RWPE1 (cell line): ENCODE results near the gene RAB28.
A peak's percentile ranks its signal among the peaks of the same experiment; 100 is the strongest.

Experiments used
- CTCF ChIA-PET: fragments of 350-600 bp; sonication (Branson Sonifier 250); formaldehyde crosslinking; extraction: SDS; loops from one replicate; lab custom pipeline; 2021; lab: Yijun Ruan, JAX
- POLR2A ChIA-PET: fragments of 400-600 bp; formaldehyde crosslinking; extraction: SDS; loops from one replicate; lab custom pipeline; 2020; ENCODE audit warnings: antibody characterized with exemption; ENCODE audit not compliant: low non-redundant PET; lab: Yijun Ruan, JAX
- DNase-seq: peaks from one replicate; pipeline ENCODE4 v3.0.0; 2012; ENCODE audit warnings: low spot score
- H3K27ac ChIP-seq: fragments of 450-650 bp; 2 replicates; pipeline ENCODE4 v1.5.1; 2017
- TF ChIP-seq, protein P1 (sequence below): fragments of 450-650 bp; conservative IDR thresholded peaks from 2 replicates; pipeline ENCODE4 v1.5.1; 2017; ENCODE audit warnings: low read depth, mild to moderate bottlenecking

Gene RAB28

DNA sequence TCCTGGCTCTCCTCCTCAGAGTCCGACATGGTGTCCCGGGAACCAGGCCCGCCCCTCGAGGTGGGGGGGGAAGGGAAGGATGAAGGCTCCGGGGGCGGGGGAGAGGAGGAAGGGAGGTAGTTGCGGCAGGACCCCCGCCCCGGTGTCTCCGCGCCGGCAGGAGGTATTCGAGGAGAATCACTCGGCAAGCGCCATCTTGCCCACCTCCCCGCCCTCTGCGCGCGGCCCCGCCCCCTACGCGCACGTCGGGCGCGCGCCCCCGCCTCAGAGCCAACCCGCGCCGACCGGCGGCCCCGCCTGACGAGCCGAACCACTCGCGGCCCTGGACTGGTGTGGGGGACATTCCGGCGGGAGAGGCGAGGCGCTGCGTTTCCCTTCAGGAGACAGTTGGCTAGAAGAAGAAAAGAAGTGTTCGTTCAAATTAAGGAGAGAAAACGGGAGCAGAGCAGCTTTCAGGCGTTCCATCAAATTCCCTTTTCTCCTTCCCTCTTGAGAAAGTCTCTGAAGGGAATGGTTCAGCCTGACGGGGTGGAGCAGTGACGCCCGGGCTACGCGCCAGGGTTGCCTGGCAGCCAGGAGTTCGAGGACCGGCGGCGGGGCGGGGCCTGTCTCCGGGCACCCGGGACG, at the start of gene RAB28:
RAB28 (minus strand) TSS at position 219 of the 627 bp plus-strand sequence.
- POLR2A ChIA-PET, result no interaction called here
- CTCF ChIA-PET, result no interaction called here
- TF ChIP-seq, protein P1, sequence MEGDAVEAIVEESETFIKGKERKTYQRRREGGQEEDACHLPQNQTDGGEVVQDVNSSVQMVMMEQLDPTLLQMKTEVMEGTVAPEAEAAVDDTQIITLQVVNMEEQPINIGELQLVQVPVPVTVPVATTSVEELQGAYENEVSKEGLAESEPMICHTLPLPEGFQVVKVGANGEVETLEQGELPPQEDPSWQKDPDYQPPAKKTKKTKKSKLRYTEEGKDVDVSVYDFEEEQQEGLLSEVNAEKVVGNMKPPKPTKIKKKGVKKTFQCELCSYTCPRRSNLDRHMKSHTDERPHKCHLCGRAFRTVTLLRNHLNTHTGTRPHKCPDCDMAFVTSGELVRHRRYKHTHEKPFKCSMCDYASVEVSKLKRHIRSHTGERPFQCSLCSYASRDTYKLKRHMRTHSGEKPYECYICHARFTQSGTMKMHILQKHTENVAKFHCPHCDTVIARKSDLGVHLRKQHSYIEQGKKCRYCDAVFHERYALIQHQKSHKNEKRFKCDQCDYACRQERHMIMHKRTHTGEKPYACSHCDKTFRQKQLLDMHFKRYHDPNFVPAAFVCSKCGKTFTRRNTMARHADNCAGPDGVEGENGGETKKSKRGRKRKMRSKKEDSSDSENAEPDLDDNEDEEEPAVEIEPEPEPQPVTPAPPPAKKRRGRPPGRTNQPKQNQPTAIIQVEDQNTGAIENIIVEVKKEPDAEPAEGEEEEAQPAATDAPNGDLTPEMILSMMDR, result no peak
- H3K27ac ChIP-seq, result peak within 1 kb of the TSS; percentile 88
- peak; percentile 78 for DNase-seq

DNA sequence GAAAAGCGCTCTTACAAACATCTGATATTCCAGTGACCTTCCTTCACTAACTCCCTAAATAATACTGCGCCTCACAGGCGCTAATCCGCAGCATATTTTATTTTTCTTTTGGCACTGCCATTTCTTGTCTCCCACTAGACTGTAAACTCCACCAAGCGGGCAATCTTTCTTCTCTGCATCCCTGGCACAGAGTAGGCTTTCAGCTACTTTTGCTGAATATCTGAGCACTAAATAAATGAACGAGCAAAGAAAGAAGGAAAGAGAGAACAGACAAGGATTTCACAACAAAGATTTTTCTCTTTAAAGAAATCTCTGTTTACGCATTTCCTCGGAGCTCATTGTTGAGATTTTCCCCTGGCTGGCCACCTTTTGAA, 47.5 kb upstream of the RAB28 start:
- TF ChIP-seq, protein P1, result no peak
- no peak for DNase-seq
- POLR2A ChIA-PET, result no interaction called here
- CTCF ChIA-PET, result no interaction called here
- no peak overlapping the region for H3K27ac ChIP-seq

DNA sequence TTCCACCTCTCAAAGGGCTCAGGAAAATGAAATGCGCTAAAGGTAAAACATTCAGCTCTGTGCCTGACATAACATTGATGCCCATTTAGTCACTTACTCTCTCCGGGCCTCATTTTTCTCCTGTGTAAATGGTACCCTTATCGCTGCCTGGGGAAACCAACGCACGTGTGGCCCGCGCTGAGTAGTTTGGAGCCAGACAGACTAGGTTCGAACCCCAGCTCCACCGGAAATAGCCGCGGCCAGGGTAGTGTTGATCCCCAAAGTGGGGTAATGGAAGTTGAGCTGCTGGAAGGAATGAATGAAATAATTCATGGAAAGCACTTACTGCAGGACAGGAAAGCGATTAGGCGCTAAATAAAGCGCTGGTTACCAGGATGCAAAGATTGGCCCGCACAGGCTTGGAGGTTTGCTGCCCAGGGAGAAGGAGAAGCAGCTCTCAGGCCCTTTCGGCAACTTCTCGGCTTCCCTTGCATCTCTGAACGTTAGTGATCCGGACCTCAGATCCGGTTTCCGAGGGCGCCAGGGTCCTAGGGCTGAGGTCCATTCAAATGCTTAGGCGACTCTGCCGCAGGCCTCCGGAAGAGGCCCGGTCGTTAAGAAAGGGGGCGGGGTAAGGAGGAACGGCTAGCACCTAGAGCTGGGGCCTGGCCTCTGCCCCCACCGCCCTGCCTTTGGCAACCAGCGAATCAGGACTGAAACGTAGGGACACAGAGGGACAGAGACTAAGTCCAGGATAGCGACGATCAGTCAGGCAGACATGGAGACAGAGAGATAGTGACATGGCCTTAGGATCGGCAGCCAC, 46.9 kb upstream of the RAB28 start:
- TF ChIP-seq, protein P1, result no peak
- no peak for DNase-seq
- H3K27ac ChIP-seq, result no peak overlapping the region
- ChIA-PET POLR2A (no interaction called here), CTCF (no interaction called here)

DNA sequence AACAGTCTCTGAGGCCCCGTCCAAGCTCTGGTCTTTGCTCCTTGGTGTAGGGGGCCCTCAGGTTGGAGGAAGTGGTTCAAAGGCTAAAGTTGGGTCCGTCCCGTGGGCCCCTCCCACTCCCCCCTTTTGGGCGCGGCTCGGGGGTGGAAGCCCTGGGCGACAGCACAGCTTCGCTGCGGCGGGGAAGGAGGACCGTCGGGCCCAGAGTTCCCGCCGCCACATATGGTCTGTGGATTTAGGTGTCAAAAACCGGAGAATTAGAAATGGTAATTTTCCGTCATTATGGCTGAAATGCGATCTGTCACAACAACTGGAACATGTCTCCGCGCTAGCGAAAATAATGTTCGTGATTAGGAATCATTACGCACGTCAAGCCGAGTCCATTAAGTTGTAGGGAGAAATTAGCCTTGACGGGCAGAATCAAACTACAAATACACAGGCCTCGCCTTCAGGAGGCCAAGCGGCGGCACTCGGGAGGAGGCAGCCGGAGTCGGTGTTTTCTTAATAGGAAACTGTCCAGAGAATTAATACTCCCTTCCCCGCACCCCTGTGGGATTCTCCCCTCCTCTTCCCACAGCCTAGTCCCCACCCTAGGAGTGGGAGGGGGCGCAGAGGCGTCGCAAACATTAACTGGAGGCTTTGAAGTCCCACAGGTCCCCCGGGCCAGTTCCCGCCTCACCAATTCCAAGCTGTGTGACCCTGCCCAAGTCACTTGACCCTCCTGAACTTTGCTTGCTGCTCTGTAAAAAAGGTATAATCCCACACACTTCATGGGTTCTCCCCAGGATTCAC, 45.2 kb upstream of the RAB28 start:
- no peak overlapping the region for H3K27ac ChIP-seq
- TF ChIP-seq, protein P1, result no peak
- ChIA-PET CTCF (no interaction called here), POLR2A (no interaction called here)
- no peak for DNase-seq

DNA sequence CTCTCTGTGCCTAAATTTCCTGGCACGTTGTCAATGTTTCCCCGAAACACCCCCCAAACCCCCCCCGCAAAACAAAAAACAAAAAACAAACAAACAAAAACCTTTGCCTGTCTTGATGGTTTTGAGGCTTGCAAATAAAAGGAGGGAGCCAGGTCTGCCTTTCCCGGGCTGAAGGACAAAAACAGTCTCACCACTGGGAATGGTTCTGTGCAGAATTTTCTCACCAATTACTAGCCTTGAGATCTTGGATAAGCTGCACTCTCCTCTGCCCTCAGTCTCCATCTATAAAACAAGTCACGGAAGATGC, 44.6 kb upstream of the RAB28 start:
- CTCF ChIA-PET, result no interaction called here
- H3K27ac ChIP-seq, result no peak overlapping the region
- TF ChIP-seq, protein P1, result no peak
- no peak for DNase-seq
- POLR2A ChIA-PET, result no interaction called here

DNA sequence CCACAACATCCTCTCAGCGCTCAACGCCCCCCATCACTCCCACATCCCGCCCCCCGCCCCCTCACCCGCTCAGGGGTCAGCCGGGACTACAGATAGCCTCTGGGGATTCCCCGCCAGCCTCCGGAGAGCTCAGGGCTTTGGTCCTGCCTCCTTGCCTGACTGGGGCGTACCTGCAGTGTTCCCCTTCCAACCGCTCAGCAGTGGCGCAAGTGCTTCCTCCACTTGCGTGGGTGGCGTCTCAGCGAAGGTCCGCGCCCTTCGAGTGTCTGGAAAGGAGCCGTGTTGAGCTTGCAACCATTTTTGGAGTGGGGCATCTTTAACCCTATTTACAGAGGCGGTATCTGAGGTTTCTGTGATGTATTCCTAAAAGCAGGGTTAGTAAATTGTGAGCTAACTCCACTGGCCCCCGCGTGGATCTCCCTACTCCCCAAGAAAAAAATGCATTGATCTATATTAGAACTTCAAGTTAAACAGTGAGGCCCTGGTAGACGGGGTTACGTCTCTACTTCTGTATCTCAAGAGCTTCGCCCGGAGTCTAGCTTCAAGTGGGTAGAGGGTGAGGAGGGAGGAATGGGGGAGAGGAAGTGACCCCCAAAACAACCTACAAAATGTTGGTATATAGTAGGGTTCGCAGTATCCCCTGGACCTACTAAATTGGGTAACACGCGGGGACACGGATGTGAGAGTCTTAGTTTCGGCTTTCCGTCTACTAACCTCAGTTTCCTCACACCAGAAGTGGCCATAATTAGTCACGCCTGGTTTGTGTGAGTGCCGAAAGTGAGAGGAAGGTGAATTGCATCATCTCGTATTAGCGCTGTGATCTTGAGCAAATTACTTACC, 44.1 kb upstream of the RAB28 start:
- TF ChIP-seq, protein P1, result no peak
- no peak for DNase-seq
- POLR2A ChIA-PET, result no interaction called here
- CTCF ChIA-PET, result interaction anchor here (0.6 to 0.7 kb wide), 2 partner anchors 58 to 639 kb away, joined by 3 read pairs; no protein-coding TSS in a partner anchor
- no peak overlapping the region for H3K27ac ChIP-seq
